Measurements from ENCODE around the gene MTMR4. TPM values are rescaled to one million over a fixed set of nuclear protein-coding genes. Genes with fewer than 3 reads are reported as not detected.

The MTMR4 gene
- polyA plus RNA-seq, 1 of the 3 experiments (the other 2 are of a cell fraction) = 23.3 TPM

DNA sequence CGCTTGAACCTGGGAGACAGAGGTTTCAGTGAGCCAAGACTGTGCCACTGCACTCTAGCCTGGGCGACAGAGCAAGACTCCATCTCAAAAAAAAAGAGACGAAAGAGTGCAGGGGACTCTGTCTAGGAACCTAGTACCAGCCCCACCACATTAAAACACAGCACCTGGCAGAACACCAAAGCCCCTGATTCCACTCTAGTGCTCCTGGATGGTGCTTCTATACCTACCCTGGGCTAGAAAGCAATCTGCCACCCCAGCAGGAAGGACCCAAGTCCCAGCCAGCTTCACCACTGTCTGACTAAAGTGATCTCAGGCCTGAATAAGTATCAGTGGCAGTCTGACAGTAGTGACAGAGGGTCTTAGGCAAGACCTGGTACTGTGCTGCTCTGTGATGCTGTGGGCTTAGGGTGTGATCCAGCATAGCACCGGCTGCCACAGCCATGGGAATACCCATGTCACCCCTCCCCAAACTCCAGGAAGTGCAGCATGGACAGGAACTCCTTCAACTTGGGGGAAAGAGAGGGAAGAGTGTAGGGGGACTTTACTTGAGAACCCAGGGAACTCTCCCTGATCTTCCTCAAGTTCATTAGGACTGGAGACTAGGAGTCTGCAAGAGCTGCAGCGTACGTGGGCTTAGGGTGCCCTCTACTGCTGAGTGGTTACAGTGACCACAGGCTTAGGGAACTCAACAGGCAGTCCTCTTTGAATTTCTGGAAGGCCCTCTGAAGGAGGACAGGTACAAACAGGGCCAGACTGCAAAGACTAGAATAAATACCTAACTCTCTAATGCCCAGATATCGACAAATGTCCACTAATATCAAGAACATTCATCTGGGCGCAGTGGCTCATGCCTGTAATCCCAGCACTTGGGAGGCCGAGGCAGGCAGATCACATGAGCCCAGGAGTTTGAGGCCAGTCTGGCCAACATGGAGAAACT is 67.1 kb downstream of the MTMR4 start:
- H3K9me2 ChIP-seq = no peaks in the 10 kb centered on the region
- H3K4me2 ChIP-seq = no peak overlapping the region
- peak; percentile 78 for DNase-seq
- no peak overlapping the region for H2AFZ ChIP-seq (ENCODE audit: low read depth)
- H3K4me1 ChIP-seq (ENCODE audit: control insufficient read depth in 1 of 2, insufficient read depth in 2 of 2, low read depth in 1 of 2, low read length in 1 of 2) = no peaks in the 10 kb centered on the region
- no peaks in the 10 kb centered on the region for H3K79me2 ChIP-seq (ENCODE audit: insufficient read depth)
- no peak overlapping the region for H3K9ac ChIP-seq
- H3K27ac ChIP-seq (ENCODE audit: low read depth in 2 of 2, low read length in 1 of 2) = no peak overlapping the region
- H3K36me3 ChIP-seq (replicated peaks in 1 of 2; ENCODE audit: control insufficient read depth in 1 of 2, insufficient read depth in 2 of 2, low read length in 1 of 2) = no peaks in the 10 kb centered on the region
- ChIA-PET POLR2A (interaction anchor here (0.6 kb wide), 1 partner anchor 269 kb away, joined by 3 read pairs; no protein-coding TSS in a partner anchor), CTCF (interaction anchor here (0.7 to 3.7 kb wide), 26 partner anchors 10 to 325 kb away, joined by 3 to 25 read pairs (median 4); partner anchors contain the start of gene RNF43)
- H3K4me3 ChIP-seq (ENCODE audit: low read depth in 2 of 2, low read length in 1 of 2) = peak overlapping the region in 1 of 2 experiments; percentile 31; a peak in 1 of 4 replicates
- no peaks in the 10 kb centered on the region for H3K9me3 ChIP-seq
- WGBS (ENCODE audit: low lambda C conversion rate) = 40% methylated on average over 9 of the region's 9 CpGs
- no peaks in the 10 kb centered on the region; the same call in 1 of the 2 replicates for H3K27me3 ChIP-seq (ENCODE audit: insufficient read depth)
- no peak for TF ChIP-seq GABPA (IDR thresholded peaks at IDR 0.05; ENCODE audit: low read depth)
- TF ChIP-seq SMC3 (IDR thresholded peaks at IDR 0.05; ENCODE audit: low read depth, low read length) = peak; percentile 90
- peak; percentile 98 for TF ChIP-seq RAD21 (IDR thresholded peaks at IDR 0.05; ENCODE audit: low read length)
- TF ChIP-seq, protein P1, sequence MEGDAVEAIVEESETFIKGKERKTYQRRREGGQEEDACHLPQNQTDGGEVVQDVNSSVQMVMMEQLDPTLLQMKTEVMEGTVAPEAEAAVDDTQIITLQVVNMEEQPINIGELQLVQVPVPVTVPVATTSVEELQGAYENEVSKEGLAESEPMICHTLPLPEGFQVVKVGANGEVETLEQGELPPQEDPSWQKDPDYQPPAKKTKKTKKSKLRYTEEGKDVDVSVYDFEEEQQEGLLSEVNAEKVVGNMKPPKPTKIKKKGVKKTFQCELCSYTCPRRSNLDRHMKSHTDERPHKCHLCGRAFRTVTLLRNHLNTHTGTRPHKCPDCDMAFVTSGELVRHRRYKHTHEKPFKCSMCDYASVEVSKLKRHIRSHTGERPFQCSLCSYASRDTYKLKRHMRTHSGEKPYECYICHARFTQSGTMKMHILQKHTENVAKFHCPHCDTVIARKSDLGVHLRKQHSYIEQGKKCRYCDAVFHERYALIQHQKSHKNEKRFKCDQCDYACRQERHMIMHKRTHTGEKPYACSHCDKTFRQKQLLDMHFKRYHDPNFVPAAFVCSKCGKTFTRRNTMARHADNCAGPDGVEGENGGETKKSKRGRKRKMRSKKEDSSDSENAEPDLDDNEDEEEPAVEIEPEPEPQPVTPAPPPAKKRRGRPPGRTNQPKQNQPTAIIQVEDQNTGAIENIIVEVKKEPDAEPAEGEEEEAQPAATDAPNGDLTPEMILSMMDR (IDR thresholded peaks at IDR 0.05) = peak; percentile 88
- H4K20me1 ChIP-seq (ENCODE audit: insufficient read depth) = no peaks in the 10 kb centered on the region
- H3F3A ChIP-seq (replicated peaks; ENCODE audit: insufficient read depth) = no peaks in the 10 kb centered on the region

DNA sequence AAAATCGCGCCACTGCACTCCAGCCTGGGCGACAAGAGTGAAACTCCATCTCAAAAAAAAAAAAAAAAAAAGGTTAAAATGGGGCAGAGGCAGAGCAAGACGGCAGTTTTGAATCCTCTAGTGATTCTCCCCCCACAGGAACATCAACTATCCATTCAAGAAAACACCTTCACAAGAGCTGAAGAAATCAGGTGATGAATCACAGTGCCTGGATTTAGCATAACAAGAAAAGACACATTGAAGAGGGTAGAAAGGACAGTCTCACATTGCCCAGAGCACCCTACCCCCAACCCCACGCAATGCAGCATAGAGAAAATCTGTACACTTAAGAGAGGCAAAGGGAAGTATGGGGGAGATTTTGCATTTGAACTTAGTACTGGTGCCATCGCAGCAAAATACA is 68.4 kb downstream of the MTMR4 start:
- no peaks in the 10 kb centered on the region for H3K9me3 ChIP-seq
- H3F3A ChIP-seq (replicated peaks; ENCODE audit: insufficient read depth) = no peaks in the 10 kb centered on the region
- H3K27me3 ChIP-seq (ENCODE audit: insufficient read depth) = peaks cover 5% of the 10 kb centered on the region; the same call in 1 of the 2 replicates
- WGBS (ENCODE audit: low lambda C conversion rate) = 59% methylated on average over 6 of the region's 6 CpGs
- H3K36me3 ChIP-seq (replicated peaks in 1 of 2; ENCODE audit: control insufficient read depth in 1 of 2, insufficient read depth in 2 of 2, low read length in 1 of 2) = no peaks in the 10 kb centered on the region
- no peak overlapping the region for H2AFZ ChIP-seq (ENCODE audit: low read depth)
- no peaks in the 10 kb centered on the region for H4K20me1 ChIP-seq (ENCODE audit: insufficient read depth)
- no peak for TF ChIP-seq SIN3A (IDR thresholded peaks at IDR 0.05; ENCODE audit: borderline replicate concordance, low read depth, low read length)
- no peak for TF ChIP-seq TEAD4 (IDR thresholded peaks at IDR 0.05; ENCODE audit: borderline replicate concordance, insufficient read depth)
- no peak for TF ChIP-seq RFX5 (IDR thresholded peaks at IDR 0.05; ENCODE audit: low read length)
- no peak for TF ChIP-seq EZH2phosphoT487 (IDR thresholded peaks at IDR 0.05; ENCODE audit: borderline replicate concordance, low read depth)
- TF ChIP-seq MEF2A (IDR thresholded peaks at IDR 0.05; ENCODE audit: borderline replicate concordance, low read depth) = no peak
- TF ChIP-seq, protein P2, sequence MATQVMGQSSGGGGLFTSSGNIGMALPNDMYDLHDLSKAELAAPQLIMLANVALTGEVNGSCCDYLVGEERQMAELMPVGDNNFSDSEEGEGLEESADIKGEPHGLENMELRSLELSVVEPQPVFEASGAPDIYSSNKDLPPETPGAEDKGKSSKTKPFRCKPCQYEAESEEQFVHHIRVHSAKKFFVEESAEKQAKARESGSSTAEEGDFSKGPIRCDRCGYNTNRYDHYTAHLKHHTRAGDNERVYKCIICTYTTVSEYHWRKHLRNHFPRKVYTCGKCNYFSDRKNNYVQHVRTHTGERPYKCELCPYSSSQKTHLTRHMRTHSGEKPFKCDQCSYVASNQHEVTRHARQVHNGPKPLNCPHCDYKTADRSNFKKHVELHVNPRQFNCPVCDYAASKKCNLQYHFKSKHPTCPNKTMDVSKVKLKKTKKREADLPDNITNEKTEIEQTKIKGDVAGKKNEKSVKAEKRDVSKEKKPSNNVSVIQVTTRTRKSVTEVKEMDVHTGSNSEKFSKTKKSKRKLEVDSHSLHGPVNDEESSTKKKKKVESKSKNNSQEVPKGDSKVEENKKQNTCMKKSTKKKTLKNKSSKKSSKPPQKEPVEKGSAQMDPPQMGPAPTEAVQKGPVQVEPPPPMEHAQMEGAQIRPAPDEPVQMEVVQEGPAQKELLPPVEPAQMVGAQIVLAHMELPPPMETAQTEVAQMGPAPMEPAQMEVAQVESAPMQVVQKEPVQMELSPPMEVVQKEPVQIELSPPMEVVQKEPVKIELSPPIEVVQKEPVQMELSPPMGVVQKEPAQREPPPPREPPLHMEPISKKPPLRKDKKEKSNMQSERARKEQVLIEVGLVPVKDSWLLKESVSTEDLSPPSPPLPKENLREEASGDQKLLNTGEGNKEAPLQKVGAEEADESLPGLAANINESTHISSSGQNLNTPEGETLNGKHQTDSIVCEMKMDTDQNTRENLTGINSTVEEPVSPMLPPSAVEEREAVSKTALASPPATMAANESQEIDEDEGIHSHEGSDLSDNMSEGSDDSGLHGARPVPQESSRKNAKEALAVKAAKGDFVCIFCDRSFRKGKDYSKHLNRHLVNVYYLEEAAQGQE (IDR thresholded peaks at IDR 0.05; ENCODE audit: low read depth, low read length) = no peak
- TF ChIP-seq FOXJ3 (CRISPR knock-in tag; IDR thresholded peaks at IDR 0.05) = no peak
- TF ChIP-seq JUND (IDR thresholded peaks at IDR 0.05) = no peak
- no peak for TF ChIP-seq CHD2 (IDR thresholded peaks at IDR 0.05; ENCODE audit: low read length, partially characterized antibody)
- TF ChIP-seq, protein P3, sequence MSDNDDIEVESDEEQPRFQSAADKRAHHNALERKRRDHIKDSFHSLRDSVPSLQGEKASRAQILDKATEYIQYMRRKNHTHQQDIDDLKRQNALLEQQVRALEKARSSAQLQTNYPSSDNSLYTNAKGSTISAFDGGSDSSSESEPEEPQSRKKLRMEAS (IDR thresholded peaks at IDR 0.05; ENCODE audit: low read depth) = no peak
- no peak for TF ChIP-seq RAD21 (IDR thresholded peaks at IDR 0.05; ENCODE audit: low read length)
- TF ChIP-seq TCF12 (IDR thresholded peaks at IDR 0.05) = no peak
- TF ChIP-seq, protein P4, sequence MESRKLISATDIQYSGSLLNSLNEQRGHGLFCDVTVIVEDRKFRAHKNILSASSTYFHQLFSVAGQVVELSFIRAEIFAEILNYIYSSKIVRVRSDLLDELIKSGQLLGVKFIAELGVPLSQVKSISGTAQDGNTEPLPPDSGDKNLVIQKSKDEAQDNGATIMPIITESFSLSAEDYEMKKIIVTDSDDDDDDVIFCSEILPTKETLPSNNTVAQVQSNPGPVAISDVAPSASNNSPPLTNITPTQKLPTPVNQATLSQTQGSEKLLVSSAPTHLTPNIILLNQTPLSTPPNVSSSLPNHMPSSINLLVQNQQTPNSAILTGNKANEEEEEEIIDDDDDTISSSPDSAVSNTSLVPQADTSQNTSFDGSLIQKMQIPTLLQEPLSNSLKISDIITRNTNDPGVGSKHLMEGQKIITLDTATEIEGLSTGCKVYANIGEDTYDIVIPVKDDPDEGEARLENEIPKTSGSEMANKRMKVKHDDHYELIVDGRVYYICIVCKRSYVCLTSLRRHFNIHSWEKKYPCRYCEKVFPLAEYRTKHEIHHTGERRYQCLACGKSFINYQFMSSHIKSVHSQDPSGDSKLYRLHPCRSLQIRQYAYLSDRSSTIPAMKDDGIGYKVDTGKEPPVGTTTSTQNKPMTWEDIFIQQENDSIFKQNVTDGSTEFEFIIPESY (IDR thresholded peaks at IDR 0.05; ENCODE audit: borderline replicate concordance, low read depth) = no peak
- TF ChIP-seq TAF1 (IDR thresholded peaks at IDR 0.05; ENCODE audit: borderline replicate concordance, low read depth, low read length) = no peak
- no peak for TF ChIP-seq POLR2AphosphoS5 (IDR thresholded peaks at IDR 0.05; ENCODE audit: low read depth, low read length)
- no peak for TF ChIP-seq RCOR1 (IDR thresholded peaks at IDR 0.05; ENCODE audit: low read length)
- H3K4me2 ChIP-seq = no peak overlapping the region
- no peak overlapping the region for H3K9ac ChIP-seq
- no peak overlapping the region for H3K27ac ChIP-seq (ENCODE audit: low read depth in 2 of 2, low read length in 1 of 2)
- H3K4me1 ChIP-seq (ENCODE audit: control insufficient read depth in 1 of 2, insufficient read depth in 2 of 2, low read depth in 1 of 2, low read length in 1 of 2) = no peaks in the 10 kb centered on the region
- no peaks in the 10 kb centered on the region for H3K79me2 ChIP-seq (ENCODE audit: insufficient read depth)
- ChIA-PET CTCF (interaction anchor here (0.8 to 3.7 kb wide), 8 partner anchors 8 to 324 kb away, joined by 3 to 25 read pairs (median 10); partner anchors contain the start of gene RNF43), POLR2A (no interaction called here)
- H3K4me3 ChIP-seq (ENCODE audit: low read depth in 2 of 2, low read length in 1 of 2) = no peak overlapping the region
- DNase-seq = no peak
- no peaks in the 10 kb centered on the region for H3K9me2 ChIP-seq
